Stimulated activated naive CD4-positive, alpha-beta T cell treated with Interleukin-2 at 50 U/mL for 16 hours (primary cell): Measurements from ENCODE around the gene CACTIN.
"Not testable (repeated sequence)": the region's sequence is repeated elsewhere in the genome, so short reads cannot be mapped to it uniquely, and the experiment has no call there.

Source experiments
- DNase-seq: peaks from one replicate; lab custom pipeline; 2025; lab: John Stamatoyannopoulos, UW

Gene CACTIN

DNA sequence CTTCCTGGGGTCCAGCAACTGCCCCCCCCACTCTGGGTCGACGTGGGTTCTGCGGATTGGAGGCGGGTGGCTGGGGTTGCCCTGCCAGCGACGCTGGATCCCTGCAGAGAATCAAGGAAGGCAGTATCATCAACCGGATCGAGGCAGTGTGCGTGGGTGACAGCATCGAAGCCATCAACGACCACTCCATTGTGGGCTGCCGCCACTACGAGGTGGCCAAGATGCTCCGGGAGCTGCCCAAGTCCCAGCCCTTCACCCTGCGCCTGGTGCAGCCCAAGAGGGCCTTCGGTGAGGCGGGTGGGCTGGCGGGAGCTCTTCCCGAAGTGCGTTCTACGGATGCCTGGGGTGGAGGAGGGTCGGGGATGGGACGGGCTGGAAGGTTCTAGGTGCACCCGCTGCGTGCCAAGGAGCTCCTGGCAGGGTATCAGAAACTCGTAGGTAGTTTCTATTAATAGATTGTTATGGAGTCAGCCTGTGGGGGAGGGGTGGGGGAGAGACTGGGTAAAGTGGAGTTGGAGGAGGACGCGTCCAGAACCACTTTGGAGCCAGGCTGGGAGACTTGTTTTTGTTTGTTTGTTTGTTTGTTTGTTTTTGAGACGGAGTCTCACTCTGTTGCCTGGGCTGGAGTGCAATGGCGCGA is 39.8 kb downstream of the CACTIN start:
- no peak for DNase-seq

DNA sequence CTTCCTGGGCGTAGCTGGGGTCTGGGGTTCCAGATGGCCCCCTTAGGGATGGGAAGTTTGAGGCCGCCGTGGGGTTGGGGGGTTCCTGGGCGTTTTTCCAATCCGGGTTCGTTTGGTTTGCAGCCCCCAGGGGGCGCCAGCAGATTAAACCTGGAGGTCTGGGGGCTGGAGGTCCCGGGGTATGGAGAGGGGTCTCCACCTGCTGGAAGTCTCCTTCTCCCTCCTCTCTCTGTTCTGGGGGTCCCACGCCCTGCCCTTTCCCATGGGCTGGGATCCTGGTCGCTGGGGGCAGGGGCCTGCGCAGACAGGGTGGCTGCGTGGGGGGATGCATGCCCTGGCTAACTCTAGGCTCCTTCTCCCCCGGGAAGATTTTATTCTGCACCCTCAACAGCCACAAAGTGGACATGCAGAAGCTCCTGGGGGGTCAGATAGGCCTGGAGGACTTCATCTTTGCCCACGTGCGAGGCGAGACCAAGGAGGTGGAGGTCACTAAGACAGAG is 40.4 kb downstream of the CACTIN start:
- DNase-seq, result no peak

DNA sequence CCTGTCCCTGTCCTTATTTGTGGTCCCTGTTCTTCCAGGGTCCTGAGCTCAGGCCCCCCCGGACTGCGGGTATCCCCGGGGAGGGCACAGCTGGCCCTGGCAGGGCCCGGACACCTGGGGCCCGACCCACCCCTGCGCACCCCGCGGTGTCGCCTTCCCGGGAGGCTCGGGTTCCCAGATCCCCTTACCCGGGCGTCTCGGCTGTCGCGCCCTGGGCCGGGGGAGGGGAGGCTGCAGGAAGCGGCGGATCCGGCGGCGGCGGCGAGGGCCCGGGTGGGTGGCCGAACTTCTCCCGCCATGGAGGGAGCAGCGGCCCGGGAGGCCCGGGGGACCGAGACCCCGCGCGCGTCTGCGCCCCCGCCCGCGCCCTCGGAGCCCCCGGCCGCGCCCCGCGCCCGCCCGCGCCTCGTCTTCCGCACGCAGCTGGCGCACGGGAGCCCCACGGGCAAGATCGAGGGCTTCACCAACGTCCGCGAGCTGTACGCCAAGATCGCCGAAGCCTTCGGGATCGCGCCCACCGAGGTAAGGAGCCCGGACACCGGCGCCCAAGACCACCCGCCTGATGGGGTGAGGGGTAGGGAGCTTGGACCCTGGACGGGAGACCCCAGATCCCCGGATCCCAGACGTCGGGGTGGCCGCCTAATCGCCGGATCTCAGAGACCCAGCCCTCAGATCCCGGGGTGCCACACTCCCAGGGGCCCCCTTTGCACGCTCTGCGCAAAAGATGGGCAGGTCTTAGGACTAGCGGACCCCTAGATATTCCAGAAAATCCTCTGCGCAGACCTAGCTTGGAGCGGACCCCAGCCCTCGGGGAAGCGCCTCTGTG is 41.1 kb downstream of the CACTIN start, which contains the start of gene GIPC3:
TSS of gene GIPC3 (plus strand) at position 178 of the 826 bp plus-strand sequence. CDS start at position 298, 120 bp downstream.
- DNase-seq, result no peak

DNA sequence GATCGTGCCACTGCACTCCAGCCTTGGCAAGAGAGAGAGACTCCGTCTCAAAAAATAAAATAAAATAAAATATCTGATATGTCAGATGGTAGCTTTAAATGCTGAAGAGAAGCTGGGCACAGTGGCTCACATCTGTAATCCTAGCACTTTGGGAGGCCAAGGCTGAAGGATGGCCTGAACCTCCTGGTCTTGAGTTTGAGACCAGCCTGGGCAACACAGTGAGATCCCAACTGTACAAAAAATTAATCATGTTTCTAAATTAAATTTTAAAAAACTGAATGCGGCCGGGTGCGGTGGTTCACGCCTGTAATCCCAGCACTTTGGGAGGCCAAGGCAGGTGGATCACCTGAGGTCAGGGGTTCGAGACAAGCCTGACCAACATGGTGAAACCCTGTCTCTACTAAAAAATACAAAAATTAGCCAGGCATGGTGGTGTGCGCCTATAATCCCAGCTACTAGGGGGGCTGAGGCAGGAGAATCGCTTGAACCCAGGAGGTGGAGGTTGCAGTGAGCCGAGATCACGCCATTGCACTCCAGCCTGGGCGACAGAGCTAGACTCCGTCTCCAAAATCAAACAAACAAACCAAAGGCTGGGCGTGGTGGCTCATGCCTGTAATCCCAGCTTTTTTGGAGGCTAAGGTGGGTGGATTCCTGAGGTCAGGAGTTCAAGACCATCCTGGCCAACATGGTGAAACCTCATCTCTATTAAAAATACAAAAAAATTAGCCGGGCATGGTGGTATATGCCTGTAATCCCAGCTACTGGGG is 42.4 kb downstream of the CACTIN start:
- DNase-seq, result not testable (repeated sequence)

DNA sequence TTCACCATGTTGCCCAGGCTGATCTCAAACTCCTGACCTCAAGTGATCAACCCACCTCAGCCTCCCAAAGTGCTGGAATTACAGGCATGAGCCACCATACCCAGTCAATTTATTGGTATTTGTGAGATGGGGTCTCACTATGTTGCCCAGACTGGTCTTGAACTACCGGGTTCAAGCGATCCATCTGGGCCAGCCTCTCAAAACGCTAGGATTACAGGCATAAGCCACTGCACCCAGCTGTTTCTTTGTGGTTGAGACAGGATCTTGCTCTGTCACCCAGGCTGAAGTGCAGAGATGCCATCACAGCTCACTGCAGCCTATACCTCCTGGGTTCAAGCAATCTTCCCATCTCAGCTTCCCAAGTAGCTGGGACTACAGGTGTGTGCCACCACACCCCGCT is 44.8 kb downstream of the CACTIN start:
- DNase-seq, result not testable (repeated sequence)

DNA sequence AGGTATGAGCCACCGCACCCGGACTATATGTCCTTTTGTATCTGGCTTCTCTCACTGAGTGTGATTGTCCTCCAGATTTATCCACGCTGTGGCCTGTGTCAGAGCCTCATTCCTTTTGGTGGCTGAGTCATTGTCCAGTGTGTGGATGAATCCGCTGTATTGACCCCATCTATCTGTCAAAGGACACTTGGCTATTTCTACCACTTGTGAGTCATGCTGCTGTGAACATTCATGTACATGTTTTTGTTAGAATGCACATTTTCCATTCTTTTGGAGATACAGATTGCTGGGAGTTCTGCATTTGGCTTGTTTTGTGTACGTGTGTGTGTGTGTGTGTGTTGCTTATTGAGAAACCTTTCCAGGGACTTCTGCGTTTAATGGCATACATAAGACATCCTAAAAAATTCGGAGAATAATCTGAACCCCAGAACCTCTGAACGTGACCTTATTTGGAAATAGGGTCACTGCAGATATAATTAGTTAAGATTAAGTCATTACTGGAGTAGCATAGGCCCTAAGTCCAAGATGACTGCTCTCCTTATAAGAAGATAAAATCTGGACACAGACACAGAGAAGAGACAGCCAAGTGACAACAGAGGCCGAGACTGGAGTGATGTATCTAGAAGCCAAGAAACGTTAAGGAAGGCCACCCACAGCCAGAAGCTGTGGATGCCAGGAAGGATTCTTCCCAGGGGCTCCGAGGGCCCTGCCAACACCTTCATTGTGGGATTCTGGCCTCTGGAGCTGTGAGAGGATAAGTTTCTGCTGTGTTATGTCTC is 46.2 kb downstream of the CACTIN start:
- DNase-seq, result no peak

DNA sequence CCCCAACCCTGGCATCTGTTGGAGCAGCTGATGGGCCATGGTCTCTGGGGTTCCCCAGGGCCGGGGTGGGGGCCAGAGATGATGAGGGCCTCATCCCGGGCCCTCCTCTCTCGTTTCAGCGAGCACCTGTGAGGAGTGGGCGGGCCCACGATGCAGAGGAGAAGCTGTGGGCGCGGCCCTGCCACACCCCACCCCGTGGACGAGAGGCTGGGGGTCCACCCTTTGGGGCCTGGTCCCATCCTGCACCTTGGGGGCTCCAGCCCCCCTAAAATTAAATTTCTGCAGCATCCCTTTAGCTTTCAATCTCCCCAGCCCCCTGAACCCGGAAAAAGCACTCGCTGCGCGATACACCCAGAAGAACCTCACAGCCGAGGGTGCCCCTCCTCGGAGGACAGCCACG is 48.2 kb downstream of the CACTIN start:
- no peak for DNase-seq

DNA sequence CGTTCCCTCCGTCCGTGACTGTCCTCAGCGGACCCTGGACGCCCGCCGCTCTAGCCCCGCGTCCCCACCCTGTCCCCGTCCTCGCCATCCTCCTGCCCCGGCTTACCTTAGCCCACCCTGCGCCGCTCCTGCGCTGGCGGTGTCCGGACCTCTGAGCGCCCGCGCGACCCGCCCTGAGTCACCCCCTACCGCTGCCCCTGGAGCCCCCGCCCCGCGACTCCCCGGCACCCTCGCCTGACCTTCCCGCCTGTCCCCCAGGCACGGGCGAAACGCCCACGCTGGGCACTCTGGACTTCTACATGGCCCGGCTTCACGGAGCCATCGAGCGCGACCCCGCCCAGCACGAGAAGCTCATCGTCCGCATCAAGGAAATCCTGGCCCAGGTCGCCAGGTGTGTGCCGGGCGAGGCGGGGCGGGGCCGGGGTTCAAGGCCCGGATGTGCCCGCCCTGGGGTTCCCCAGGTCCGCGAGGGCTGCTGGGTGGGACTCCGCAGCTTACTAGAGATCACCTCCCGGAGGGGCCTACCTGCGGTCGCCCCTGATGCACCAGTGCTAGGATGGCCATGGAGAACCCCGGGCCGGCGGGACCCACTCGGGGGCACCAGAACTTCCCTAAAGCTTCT is 48.8 kb downstream of the CACTIN start:
- no peak for DNase-seq

DNA sequence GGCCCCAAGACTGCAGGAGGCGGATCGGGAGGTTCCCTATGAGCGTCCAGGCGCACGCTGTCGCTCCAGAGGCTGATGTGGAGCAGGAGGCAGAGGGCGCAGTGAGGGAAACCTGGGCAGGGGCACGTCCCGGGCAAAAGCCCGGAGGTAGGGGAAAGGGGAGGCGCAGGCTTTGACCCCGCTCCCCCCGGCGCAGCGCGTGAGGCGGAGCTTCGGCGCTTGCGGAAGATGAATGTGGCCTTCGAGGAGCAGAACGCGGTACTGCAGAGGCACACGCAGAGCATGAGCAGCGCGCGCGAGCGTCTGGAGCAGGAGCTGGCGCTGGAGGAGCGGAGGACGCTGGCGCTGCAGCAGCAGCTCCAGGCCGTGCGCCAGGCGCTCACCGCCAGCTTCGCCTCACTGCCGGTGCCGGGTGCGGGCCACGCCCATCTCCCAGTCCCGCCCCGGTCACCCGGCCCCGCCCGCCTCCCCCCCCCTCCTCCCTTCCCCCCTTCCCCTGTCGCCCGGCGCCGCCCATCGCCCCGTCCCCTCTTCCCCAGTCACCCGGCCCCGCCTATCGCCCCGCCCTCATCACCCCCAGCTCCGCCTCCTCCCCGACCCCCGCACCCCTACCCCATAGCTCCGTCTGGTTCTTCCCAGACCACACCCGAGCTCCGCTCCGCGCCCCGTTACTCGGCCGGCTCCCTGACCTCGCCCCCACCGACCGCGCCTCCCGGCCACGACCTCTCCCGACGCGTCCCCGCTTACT is 49.7 kb downstream of the CACTIN start:
- DNase-seq, result no peak

DNA sequence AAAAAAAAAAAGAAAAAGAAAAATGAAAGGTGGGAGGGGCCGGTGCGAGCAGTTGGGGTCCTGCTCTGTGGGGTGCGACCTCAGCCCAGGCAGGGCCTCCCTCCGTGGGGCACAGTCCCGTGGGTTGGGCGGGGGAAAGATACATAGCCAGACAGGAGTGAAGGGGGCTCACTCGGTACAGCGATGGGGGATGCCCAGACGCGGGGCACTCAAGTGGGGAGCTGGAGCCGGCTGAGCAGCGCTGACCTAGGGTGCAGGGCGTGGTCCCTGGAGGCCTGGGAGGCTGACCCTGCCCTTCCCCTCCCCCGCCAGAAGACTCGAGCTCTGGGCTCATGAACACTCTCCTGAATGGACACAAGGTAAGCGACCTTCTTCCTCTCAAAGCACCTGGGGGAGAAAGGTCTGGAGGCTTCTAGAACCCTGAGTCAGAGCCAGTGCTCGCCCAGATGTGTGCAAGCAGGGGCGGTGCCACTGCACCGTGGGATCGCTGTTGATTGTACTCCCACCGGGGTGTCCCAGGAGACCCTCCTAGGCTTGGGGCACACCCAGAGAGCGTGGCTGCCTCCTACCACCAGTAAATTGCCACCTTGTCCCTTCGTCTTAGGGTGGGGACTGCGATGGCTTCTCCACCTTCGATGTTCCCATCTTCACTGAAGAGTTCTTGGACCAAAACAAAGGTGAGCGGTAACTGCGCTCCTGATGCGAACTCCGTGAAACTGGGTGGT is 50.5 kb downstream of the CACTIN start:
- DNase-seq, result no peak

DNA sequence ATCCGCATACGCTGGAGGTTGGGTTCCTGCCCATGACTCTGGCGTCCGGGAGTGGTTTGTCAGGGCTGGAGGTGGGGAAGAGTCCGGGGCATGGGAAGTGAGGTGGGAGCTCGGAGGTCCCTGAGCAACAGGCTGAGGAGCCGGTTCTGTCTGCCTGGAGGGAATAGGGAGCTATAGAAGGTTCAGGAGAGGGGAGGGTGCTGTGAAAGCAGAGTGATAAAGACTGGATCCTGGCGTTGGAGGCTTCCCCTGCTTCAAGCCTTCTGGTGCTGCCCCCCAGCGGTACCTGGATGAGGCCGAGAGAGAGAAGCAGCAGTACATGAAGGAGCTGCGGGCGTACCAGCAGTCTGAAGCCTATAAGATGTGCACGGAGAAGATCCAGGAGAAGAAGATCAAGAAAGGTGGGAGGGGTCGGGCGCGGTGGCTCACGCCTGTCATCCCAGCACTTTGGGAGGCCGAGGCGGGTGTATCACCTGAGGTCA is 51.3 kb downstream of the CACTIN start:
- DNase-seq, result peak; percentile 8

DNA sequence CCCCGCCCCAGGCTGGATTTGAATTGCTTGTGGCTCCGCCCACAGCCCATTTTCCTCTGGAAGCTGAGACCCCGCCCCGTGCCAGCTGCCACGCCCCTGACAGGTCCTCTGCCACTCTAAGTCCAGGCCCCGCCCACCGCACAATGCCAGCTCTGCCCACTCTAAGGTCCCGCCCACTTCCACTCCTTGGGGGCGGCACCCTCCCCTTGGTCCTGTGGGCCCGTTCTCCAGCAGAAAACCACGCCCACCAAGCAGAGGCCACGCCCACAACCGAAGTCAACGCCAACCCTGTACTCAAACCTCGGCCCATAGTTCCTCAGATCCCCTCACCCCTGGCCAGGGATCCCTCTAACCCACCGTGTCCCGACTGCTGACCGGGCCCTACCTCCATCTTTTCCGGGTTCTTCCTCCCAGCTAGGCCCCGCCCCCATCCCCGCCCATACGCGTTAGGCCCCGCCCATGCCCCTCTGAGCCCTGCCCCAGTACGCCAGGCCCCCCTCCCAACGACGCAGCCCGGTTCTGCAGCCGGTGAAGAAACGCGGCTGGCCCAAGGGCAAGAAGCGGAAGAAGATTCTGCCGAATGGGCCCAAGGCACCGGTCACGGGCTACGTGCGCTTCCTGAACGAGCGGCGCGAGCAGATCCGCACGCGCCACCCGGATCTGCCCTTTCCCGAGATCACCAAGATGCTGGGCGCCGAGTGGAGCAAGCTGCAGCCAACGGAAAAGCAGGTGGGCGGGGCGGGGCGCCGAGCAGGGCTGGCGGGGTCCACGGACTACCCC is 52.5 kb downstream of the CACTIN start:
- DNase-seq, result peak; percentile 78

DNA sequence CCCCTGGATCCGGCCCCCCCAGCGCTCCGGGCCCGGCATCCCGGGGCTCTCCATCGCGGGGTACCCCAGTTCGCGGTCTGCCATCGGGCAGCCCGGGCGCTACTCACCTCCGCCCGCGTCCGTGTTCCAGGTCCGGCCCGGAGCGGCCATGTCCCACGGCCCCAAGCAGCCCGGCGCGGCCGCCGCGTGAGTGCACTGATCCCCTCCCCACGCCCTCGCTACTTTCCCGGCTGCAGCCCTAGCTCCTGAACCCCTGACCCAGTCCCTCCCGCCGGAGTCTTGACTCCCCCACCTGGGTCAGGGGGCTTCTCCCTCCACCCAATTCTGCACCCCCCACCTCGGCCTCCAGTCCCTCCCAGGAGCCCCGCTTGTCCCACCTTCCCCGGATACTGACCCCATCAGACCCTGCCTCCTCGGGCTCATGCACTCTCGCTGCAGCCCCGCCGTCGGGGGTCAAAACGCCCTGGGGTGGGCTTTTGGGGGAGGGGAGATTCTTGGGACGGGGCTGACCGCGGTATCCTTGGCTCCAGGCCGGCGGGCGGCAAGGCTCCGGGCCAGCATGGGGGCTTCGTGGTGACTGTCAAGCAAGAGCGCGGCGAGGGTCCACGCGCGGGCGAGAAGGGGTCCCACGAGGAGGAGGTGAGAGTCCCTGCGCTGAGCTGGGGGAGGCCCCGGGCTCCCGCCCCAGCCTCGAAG is 53.3 kb downstream of the CACTIN start:
- no peak for DNase-seq

DNA sequence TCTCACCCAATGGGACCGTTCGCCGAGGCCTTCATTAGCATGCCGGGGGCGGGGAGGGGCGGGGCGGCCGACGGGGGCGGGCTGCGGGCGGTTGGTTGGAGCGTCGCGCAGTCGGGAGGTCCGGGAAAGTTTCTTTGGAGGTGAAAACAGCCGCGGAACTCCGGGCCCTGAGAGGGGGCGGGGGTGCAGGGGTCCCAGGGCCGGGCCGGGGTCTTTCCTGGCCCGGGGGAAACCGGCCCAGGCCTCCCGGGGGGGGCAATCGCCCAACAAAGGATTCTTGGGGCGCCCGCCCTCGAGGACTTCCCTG is 53.8 kb downstream of the CACTIN start, which contains the start of gene HMG20B:
TSS of gene HMG20B (plus strand) at position 90 of the 307 bp plus-strand sequence. CDS start 366 bp downstream, outside the sequence.
- DNase-seq, result no peak

DNA sequence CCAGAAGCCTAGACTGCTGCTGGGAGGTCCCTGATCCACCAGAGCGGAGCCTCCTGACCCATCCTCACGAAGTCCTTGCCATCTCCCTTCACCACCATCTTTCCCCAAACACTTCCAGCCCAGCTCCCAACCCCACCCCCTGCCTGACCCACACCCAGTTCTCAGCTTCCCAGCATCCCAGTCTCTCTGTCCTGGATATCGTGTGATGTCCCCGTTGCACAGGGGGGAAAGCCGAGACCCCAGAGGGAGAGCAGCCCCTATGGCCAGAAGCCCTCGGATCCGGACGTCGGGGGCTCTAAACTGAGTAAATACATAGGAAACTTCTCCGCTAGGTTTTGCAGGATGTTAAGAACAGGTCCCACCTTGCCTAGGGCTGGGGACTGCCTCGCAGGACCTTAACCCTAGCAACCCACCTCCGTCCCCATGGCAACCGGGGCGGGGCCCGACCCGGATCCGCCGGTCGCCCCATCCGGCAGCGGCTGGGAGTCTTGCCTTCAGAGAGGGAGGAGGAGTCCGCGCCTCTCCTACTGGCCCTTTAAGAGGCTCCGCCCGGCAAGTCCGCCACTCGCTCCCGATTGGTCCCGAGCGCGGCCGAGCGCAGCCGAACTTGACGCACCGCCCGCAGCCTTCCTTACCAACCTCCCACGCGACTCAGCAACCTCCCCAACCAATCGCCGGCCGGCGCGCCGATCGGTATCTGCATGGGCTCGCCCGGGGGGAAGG is 54.3 kb downstream of the CACTIN start:
- peak; percentile 99 for DNase-seq

DNA sequence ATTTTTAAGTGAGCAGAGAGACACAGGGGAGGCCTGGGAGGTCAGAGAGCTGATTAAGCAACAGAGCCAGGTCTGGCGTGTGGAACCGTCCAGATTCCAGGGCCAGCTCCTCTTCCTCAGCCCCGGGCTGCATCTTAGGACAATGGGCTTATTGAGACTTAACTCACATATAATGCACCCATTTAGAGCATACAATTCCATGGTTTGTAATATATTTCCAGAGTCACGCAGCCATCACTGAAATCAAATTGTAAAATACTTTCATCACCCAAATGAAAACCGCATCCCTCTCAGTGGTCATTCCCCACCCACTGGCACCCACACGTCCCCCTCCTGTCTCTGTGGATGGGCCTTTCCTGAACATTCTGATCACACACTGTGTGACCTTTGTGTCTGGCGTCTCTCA is 56.0 kb downstream of the CACTIN start:
- DNase-seq, result no peak

DNA sequence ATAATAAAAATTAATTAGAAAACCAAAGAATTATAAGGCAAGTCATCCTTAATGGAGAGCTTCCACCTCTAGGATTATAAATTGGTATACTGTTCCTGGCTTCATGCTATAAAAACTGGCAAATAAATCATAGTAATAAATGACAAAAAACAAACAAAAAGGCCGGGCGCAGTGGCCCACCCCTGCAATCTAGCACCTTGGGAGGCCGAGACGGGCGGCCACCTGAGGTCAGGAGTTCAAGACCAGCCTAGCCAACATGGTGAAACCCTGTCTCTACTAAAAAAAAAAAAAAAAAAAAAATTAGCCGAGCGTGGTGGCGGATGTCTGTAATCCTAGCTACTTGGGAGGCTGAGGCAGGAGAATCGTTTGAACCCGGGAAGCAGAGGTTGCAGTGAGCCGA is 56.5 kb downstream of the CACTIN start:
- DNase-seq, result not testable (repeated sequence)

DNA sequence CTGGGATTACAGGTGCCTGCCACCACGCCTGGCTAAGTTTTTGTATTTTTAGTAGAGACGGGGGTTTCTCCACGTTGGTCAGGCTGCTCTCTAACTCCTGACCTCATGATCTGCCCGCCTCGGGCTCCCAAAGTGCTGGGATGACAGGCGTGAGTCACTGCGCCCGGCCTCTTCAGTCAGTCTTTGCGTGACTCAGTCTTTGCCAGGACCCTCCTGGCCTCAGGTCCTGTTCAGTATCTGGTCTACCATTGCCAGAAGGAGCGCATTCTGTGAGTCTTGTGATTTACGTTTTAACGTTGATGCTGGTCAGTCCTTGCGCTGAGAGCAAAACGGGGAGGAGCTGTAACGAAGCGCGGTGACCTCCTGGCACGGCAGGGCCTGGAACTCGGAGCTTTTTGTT is 61.5 kb downstream of the CACTIN start:
- no peak for DNase-seq
